ENCODE measurements around the gene MAMSTR. TPM values are rescaled to one million over a fixed set of nuclear protein-coding genes. Genes with fewer than 3 reads are reported as not detected.

MAMSTR gene
- total and polyA plus RNA-seq, 9 of the 15 experiments (the other 6 are each of a cell fraction or from before 2014, with no cell fraction given): 0.08 to 1.00 (median 0.40) TPM; not detected in 1

- TF ChIP-seq TOE1 (IDR thresholded peaks at IDR 0.05; ENCODE audit: borderline replicate concordance): no peak
- TF ChIP-seq TOE1 (CRISPR knock-in tag; IDR thresholded peaks at IDR 0.05; ENCODE audit: borderline replicate concordance, low read depth): no peak
- no peak for TF ChIP-seq REST (IDR thresholded peaks at IDR 0.05; ENCODE audit: borderline replicate concordance)
- no peak for TF ChIP-seq REST (CRISPR knock-in tag; IDR thresholded peaks at IDR 0.05; ENCODE audit: low read depth)
- no peak for TF ChIP-seq ZNF3 (CRISPR knock-in tag; IDR thresholded peaks at IDR 0.05)
- no peak for TF ChIP-seq CBFB (CRISPR knock-in tag; IDR thresholded peaks at IDR 0.05)
- no peak for TF ChIP-seq ZNF518B (CRISPR knock-in tag; IDR thresholded peaks at IDR 0.05)
- TF ChIP-seq ASH1L (IDR thresholded peaks at IDR 0.05; ENCODE audit: borderline replicate concordance, low read depth, partially characterized antibody): no peak
- no peak for TF ChIP-seq BDP1 (IDR thresholded peaks at IDR 0.05; ENCODE audit: insufficient read depth, insufficient read length)
- TF ChIP-seq USF2 (CRISPR knock-in tag; IDR thresholded peaks at IDR 0.05): no peak
- no peak for TF ChIP-seq ZNF282 (CRISPR knock-in tag; IDR thresholded peaks at IDR 0.05)
Observed at GRCh38 chr19:48756212-48756611, 36.7 kb upstream of the MAMSTR start (continued).

All from K562 (cell line).